Measurements from ENCODE around the gene TENM4. TPM values are rescaled to one million over a fixed set of nuclear protein-coding genes. Genes with fewer than 3 reads are reported as not detected.

The TENM4 gene
- total RNA-seq, 1 experiment from 2014 or later, result 25.0 TPM

DNA sequence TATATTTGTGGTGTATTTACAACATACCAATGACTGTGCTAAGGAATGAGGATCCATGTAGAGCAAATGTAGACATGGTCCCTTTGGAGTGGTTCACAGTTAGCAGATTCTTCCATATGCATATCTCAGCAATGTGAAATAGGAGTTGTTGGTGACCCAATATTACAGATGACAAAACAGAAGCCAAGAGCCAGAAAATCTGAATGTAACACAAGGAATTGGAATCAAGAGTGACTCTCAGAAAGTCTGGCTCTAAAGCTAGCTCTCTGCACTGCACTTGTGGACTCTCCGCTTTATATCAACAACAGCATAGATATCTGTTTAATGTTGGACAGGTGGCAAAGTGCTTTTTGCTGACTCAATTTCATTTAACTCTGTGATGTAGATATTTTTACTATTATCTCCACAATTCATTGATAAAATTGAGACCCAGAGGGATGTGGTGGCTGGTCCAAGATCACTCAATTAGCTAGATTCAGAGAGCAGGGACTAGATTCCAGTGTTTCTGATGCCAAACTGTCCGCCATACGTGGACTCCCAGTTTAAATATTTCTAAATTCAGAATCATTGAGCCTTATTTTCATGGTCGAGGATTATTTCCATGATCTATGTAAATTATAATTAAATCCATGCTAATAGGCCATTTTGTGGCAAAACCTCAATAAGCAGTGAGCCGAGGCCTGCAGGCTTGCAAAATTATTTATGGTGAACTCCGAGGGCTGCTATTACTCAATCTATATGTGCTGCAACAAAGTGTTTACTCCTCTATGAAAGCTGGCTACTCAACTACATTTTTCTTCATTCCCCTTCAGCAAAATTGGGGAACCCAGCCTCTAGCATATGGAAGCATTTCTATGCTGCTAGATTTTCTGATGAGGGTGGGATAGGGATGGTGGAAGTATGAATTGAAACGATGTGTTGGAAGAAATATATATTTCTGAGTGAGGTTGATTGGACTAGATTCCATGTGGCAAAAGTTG is 21.1 kb upstream of the TENM4 start:
- no peak overlapping the region for H3K4me3 Mint-ChIP-seq
- ChIA-PET POLR2A (no interaction called here), CTCF (interaction anchor here (0.5 to 1.2 kb wide), 2 partner anchors 11 to 20 kb away, joined by 3 to 4 read pairs; no protein-coding TSS in a partner anchor)
- no peaks in the 10 kb centered on the region for H3K27me3 Mint-ChIP-seq (ENCODE audit: low read depth)
- H3K36me3 Mint-ChIP-seq, result no peaks in the 10 kb centered on the region
- no peaks in the 10 kb centered on the region for H3K9me3 Mint-ChIP-seq
- TF ChIP-seq MYBL2 (CRISPR knock-in tag; IDR thresholded peaks at IDR 0.05) (no peak), MXD4 (CRISPR knock-in tag; IDR thresholded peaks at IDR 0.05; ENCODE audit: borderline replicate concordance) (no peak), ARID4B (CRISPR knock-in tag; IDR thresholded peaks at IDR 0.05; ENCODE audit: borderline replicate concordance) (no peak), ZNF671 (CRISPR knock-in tag; IDR thresholded peaks at IDR 0.05) (no peak), ZBTB21 (CRISPR knock-in tag; IDR thresholded peaks at IDR 0.05; ENCODE audit: borderline replicate concordance) (no peak), SMAD4 (CRISPR knock-in tag; IDR thresholded peaks at IDR 0.05) (no peak), ZNF396 (CRISPR knock-in tag; IDR thresholded peaks at IDR 0.05; ENCODE audit: borderline replicate concordance) (no peak), ZNF317 (CRISPR knock-in tag; IDR thresholded peaks at IDR 0.05; ENCODE audit: borderline replicate concordance, low read depth) (no peak), ZNF263 (CRISPR knock-in tag; IDR thresholded peaks at IDR 0.05; ENCODE audit: low read depth) (no peak), FOXJ3 (CRISPR knock-in tag; IDR thresholded peaks at IDR 0.05; ENCODE audit: borderline replicate concordance) (no peak), PRDM15 (CRISPR knock-in tag; IDR thresholded peaks at IDR 0.05) (no peak), FOXK1 (CRISPR knock-in tag; IDR thresholded peaks at IDR 0.05) (no peak), FOXP1 (CRISPR knock-in tag; IDR thresholded peaks at IDR 0.05; ENCODE audit: borderline replicate concordance) (no peak)
- TF ChIP-seq, protein P1, sequence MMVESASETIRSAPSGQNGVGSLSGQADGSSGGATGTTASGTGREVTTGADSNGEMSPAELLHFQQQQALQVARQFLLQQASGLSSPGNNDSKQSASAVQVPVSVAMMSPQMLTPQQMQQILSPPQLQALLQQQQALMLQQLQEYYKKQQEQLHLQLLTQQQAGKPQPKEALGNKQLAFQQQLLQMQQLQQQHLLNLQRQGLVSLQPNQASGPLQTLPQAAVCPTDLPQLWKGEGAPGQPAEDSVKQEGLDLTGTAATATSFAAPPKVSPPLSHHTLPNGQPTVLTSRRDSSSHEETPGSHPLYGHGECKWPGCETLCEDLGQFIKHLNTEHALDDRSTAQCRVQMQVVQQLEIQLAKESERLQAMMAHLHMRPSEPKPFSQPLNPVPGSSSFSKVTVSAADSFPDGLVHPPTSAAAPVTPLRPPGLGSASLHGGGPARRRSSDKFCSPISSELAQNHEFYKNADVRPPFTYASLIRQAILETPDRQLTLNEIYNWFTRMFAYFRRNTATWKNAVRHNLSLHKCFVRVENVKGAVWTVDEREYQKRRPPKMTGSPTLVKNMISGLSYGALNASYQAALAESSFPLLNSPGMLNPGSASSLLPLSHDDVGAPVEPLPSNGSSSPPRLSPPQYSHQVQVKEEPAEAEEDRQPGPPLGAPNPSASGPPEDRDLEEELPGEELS (CRISPR knock-in tag; IDR thresholded peaks at IDR 0.05), result no peak
- TF ChIP-seq, protein P2, sequence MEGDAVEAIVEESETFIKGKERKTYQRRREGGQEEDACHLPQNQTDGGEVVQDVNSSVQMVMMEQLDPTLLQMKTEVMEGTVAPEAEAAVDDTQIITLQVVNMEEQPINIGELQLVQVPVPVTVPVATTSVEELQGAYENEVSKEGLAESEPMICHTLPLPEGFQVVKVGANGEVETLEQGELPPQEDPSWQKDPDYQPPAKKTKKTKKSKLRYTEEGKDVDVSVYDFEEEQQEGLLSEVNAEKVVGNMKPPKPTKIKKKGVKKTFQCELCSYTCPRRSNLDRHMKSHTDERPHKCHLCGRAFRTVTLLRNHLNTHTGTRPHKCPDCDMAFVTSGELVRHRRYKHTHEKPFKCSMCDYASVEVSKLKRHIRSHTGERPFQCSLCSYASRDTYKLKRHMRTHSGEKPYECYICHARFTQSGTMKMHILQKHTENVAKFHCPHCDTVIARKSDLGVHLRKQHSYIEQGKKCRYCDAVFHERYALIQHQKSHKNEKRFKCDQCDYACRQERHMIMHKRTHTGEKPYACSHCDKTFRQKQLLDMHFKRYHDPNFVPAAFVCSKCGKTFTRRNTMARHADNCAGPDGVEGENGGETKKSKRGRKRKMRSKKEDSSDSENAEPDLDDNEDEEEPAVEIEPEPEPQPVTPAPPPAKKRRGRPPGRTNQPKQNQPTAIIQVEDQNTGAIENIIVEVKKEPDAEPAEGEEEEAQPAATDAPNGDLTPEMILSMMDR (IDR thresholded peaks at IDR 0.05), result no peak
- TF ChIP-seq, protein P3, sequence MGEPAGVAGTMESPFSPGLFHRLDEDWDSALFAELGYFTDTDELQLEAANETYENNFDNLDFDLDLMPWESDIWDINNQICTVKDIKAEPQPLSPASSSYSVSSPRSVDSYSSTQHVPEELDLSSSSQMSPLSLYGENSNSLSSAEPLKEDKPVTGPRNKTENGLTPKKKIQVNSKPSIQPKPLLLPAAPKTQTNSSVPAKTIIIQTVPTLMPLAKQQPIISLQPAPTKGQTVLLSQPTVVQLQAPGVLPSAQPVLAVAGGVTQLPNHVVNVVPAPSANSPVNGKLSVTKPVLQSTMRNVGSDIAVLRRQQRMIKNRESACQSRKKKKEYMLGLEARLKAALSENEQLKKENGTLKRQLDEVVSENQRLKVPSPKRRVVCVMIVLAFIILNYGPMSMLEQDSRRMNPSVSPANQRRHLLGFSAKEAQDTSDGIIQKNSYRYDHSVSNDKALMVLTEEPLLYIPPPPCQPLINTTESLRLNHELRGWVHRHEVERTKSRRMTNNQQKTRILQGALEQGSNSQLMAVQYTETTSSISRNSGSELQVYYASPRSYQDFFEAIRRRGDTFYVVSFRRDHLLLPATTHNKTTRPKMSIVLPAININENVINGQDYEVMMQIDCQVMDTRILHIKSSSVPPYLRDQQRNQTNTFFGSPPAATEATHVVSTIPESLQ (CRISPR knock-in tag; IDR thresholded peaks at IDR 0.05), result no peak
- DNase-seq (ENCODE audit: low spot score) (no peak), ATAC-seq (no peak)
- no peak overlapping the region for H3K27ac Mint-ChIP-seq
- H3K4me1 Mint-ChIP-seq, result peaks cover 16% of the 10 kb centered on the region

Measured in WTC11 (cell line).